MM.1S (cell line): Measurements from ENCODE around the gene EBF3.

Experiments used
- DNase-seq: peaks from one replicate; pipeline ENCODE4 v3.0.0-alpha.2; 2015
- H2AFZ ChIP-seq: fragments of 300-600 bp; sonication (generic); 2 replicates; pipeline ENCODE4 v1.6.0; 2016; ENCODE audit warnings: antibody characterized with exemption, low read length
- H3F3A ChIP-seq: fragments of 300-600 bp; sonication (generic); 2 replicates; pipeline ENCODE4 v1.6.1; 2016; ENCODE audit warnings: mild to moderate bottlenecking, antibody characterized with exemption, low read length, moderate library complexity, mixed read lengths; ENCODE audit not compliant: insufficient read depth
- H3K27ac ChIP-seq: fragments of 300-600 bp; sonication (generic); 2 replicates; pipeline ENCODE4 v1.5.1; 2016; ENCODE audit warnings: mild to moderate bottlenecking, low read length
- H3K27me3 ChIP-seq: fragments of 300-600 bp; sonication (generic); replicated peaks from 2 replicates; pipeline ENCODE4 v1.6.0; 2016; ENCODE audit warnings: low read length; ENCODE audit not compliant: insufficient read depth
- H3K36me3 ChIP-seq: fragments of 300-600 bp; sonication (generic); replicated peaks from 2 replicates; pipeline ENCODE4 v1.6.1; 2016; ENCODE audit warnings: mild to moderate bottlenecking, low read length, mixed read lengths; ENCODE audit not compliant: insufficient read depth
- H3K4me1 ChIP-seq: fragments of 300-600 bp; sonication (generic); 2 replicates; pipeline ENCODE4 v1.6.1; 2016; ENCODE audit warnings: low read length, mixed read lengths
- H3K4me2 ChIP-seq: fragments of 300-600 bp; sonication (generic); 2 replicates; pipeline ENCODE4 v1.6.0; 2016; ENCODE audit warnings: low read depth, low read length
- H3K4me3 ChIP-seq: fragments of 300-600 bp; sonication (generic); 2 replicates; pipeline ENCODE4 v1.5.1; 2016; ENCODE audit warnings: low read length, mixed read lengths
- H3K79me2 ChIP-seq: fragments of 300-600 bp; sonication (generic); 2 replicates; pipeline ENCODE4 v1.6.1; 2016; ENCODE audit warnings: mixed run types, low read length, mixed read lengths
- H3K9ac ChIP-seq: fragments of 300-600 bp; sonication (generic); 2 replicates; pipeline ENCODE4 v1.6.1; 2016; ENCODE audit warnings: low read length, mixed read lengths
- H3K9me2 ChIP-seq: fragments of 300-600 bp; sonication (generic); replicated peaks from 2 replicates; pipeline ENCODE4 v1.6.1; 2016; ENCODE audit warnings: mild to moderate bottlenecking, low read length, mixed read lengths; ENCODE audit not compliant: insufficient read depth
- H3K9me3 ChIP-seq: fragments of 300-600 bp; sonication (generic); replicated peaks from 2 replicates; pipeline ENCODE4 v1.6.1; 2016; ENCODE audit warnings: mild to moderate bottlenecking, low read length, mixed read lengths; ENCODE audit not compliant: insufficient read depth
- H4K20me1 ChIP-seq: fragments of 300-600 bp; sonication (generic); 2 replicates; pipeline ENCODE4 v1.6.1; 2016; ENCODE audit warnings: mild to moderate bottlenecking, low read length, moderate library complexity, mixed read lengths; ENCODE audit not compliant: insufficient read depth
- EZH2 ChIP-seq: fragments of 300-600 bp; sonication (generic); optimal IDR thresholded peaks from 2 replicates; pipeline ENCODE3; 2017; ENCODE audit warnings: low read depth, mild to moderate bottlenecking, antibody characterized with exemption, low read length, mixed read lengths
- EZH2phosphoT487 ChIP-seq: fragments of 300-600 bp; sonication (generic); IDR thresholded peaks from 2 replicates; pipeline ENCODE4 v1.6.1; 2018; ENCODE audit warnings: antibody characterized with exemption, low read length
- TF ChIP-seq, protein P1 (sequence below): fragments of 300-600 bp; sonication (generic); IDR thresholded peaks from 2 replicates; pipeline ENCODE4 v1.5.1; 2016; ENCODE audit warnings: antibody characterized with exemption, low read length, mixed read lengths

Gene EBF3

DNA sequence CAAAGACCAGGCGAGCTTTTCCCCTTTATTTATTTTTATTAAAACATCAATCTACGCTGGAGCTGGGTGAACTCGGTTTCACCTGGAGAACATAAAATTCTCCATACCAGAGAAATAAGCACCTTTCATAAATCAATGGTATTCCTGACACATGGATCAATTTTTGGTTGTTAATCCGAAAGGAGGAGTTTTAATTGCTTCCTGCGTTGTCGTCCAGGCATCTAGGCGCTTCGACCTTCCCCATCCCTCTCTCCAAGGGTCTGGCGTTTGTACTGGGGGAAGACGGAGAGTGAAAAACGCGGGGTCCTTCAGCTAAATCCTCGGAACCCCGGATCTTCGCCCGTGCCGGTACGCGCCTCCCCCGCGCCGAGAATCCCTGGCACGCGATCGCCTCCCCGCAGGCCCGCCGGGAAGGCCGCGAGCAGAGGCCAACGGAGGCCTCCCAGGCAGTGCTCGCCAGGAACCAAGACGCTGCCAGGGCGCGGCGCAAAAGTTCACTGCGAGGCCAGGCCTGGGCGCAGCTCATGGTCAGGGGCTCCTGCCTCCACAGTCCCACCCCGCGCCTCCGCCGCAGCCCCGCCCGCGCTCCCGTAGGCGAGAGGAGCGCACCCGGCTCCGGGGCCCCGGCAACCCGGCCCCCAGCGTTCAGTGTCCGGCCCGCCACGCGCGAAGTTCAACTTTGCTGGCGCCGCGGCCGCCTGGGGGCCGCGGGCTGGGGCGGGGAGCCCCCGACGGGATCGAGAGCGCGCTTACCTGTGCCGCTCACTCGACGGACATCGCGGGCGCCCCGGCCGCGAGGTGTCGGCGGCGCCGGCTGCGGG lies 8.3 kb upstream of the EBF3 start:
- Histone ChIP-seq H3K9ac (no peak overlapping the region), H3K27me3 (no peaks in the 10 kb centered on the region; the same call in 1 of the 2 replicates), H3K36me3 (no peaks in the 10 kb centered on the region), H3K9me2 (no peaks in the 10 kb centered on the region), H2AFZ (no peak overlapping the region), H3K4me1 (no peaks in the 10 kb centered on the region), H3K27ac (no peak overlapping the region), H3K9me3 (no peaks in the 10 kb centered on the region), H3K4me3 (no peak overlapping the region), H3F3A (no peaks in the 10 kb centered on the region), H3K79me2 (no peaks in the 10 kb centered on the region), H4K20me1 (no peaks in the 10 kb centered on the region), H3K4me2 (no peak overlapping the region)
- DNase-seq: no peak
- TF ChIP-seq EZH2 (no peak), EZH2phosphoT487 (no peak)
- TF ChIP-seq, protein P1, sequence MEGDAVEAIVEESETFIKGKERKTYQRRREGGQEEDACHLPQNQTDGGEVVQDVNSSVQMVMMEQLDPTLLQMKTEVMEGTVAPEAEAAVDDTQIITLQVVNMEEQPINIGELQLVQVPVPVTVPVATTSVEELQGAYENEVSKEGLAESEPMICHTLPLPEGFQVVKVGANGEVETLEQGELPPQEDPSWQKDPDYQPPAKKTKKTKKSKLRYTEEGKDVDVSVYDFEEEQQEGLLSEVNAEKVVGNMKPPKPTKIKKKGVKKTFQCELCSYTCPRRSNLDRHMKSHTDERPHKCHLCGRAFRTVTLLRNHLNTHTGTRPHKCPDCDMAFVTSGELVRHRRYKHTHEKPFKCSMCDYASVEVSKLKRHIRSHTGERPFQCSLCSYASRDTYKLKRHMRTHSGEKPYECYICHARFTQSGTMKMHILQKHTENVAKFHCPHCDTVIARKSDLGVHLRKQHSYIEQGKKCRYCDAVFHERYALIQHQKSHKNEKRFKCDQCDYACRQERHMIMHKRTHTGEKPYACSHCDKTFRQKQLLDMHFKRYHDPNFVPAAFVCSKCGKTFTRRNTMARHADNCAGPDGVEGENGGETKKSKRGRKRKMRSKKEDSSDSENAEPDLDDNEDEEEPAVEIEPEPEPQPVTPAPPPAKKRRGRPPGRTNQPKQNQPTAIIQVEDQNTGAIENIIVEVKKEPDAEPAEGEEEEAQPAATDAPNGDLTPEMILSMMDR: no peak

DNA sequence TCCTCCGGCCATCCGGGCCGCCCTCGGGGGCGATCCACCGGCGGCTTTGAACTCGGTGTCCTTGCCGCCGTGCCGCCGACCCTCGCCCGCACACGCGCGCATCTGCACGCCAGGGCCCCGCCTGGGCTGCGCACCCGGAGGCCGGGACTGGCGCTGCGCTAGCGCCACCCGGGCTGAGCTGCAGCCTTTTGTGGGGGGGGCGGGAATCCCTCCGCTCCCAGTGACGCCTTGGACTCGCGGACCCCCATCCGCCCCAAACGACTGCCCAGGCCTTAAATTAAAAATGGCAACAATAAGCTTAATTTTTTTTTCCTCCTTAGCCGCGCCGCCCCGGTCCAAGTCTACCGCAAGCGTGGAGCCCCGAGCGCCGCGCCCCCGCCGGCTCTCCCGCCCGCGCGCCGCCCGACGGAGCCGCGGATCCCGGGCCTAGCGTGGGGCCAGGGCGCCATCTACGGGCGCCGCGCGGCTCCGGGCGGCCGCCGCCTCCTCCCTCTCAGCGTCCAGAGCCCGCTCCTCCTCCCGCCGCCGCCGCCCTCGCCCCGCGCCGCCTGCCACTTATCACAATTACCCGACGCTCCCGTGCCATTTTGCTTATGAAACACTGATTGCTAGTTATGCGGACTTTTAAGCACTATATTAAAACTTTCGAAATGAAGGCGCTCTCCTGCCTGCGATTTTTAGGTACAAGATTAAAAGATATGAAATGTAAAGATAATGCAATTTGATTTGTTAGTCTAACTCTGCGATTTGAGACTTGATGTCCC lies 7.5 kb upstream of the EBF3 start:
- no peak overlapping the region for H3K4me2 ChIP-seq
- 0 out of 2 replicates have a peak overlapping the region, but pooled peaks have one; percentile 29 for H3K4me3 ChIP-seq
- no peaks in the 10 kb centered on the region for H3K79me2 ChIP-seq
- H3K9ac ChIP-seq: no peak overlapping the region
- H3K27ac ChIP-seq: no peak overlapping the region
- no peaks in the 10 kb centered on the region for H3F3A ChIP-seq
- H2AFZ ChIP-seq: no peak overlapping the region
- H3K9me2 ChIP-seq: no peaks in the 10 kb centered on the region
- peak; percentile 37 for DNase-seq
- no peaks in the 10 kb centered on the region for H3K4me1 ChIP-seq
- no peaks in the 10 kb centered on the region for H4K20me1 ChIP-seq
- TF ChIP-seq, protein P1: no peak
- H3K36me3 ChIP-seq: no peaks in the 10 kb centered on the region
- no peaks in the 10 kb centered on the region; the same call in 1 of the 2 replicates for H3K27me3 ChIP-seq
- no peaks in the 10 kb centered on the region for H3K9me3 ChIP-seq

DNA sequence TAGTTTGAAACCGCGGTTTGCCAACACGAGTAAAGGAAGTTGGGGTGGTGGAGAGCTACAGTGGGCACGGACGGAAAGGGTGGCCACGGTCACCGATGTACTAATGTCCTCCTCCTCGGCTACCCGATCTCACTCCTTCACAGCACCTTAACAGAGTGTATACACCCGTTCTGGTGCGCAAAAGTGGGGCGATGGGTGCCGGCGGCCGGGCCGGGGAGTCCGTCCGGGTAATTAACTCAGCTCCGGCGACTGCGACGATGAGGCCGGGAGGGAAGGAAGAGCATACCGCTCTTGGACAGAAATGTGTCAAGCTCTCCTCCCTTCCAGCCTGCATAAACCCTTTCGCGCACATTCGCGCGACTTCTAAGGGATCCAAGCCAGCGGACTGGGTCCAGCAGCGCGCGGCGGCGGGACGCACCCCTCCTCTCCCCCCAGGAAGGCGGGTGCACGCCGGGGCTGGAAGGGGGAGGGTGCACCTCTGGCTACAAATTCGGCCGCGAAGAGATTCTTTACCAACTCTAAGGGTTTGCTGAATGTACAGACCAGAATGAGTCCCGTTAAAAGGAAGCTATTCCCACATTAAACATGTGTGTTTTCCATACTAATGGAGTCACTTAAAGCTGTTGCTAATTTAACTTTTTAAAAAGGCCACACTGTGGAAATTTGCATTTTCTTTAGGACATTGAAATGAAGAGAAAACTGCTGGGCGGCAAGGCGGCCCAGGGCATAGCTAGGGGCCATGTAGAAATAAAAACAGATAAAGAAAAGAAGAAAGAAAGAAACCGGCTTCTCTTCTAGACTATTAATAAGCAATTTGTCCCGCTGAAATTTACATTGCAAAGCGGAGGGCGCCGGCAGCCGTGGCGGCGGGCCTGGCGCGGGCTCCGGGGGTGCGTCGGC lies 6.6 kb upstream of the EBF3 start:
- Histone ChIP-seq H3K79me2 (no peaks in the 10 kb centered on the region), H3K27me3 (no peaks in the 10 kb centered on the region; the same call in 1 of the 2 replicates), H3K27ac (no peak overlapping the region), H3K9me2 (no peaks in the 10 kb centered on the region), H3K4me2 (no peak overlapping the region), H3K9ac (no peak overlapping the region), H3K36me3 (no peaks in the 10 kb centered on the region), H3K4me1 (no peaks in the 10 kb centered on the region), H4K20me1 (no peaks in the 10 kb centered on the region), H3F3A (no peaks in the 10 kb centered on the region), H3K9me3 (no peaks in the 10 kb centered on the region), H3K4me3 (no peak overlapping the region), H2AFZ (no peak overlapping the region)
- TF ChIP-seq, protein P1: no peak
- TF ChIP-seq EZH2: no peak
- TF ChIP-seq EZH2phosphoT487: no peak
- DNase-seq: no peak
